Smooth muscle cell (in vitro differentiated cells): ENCODE measurements around the gene SH3RF3. TPM values are rescaled to one million over a fixed set of nuclear protein-coding genes. Genes with fewer than 3 reads are reported as not detected.

Experiments used
- DNase-seq: peaks from one replicate; lab custom pipeline; 2025; ENCODE audit not compliant: unreplicated experiment; lab: John Stamatoyannopoulos, UW
- H2AFZ ChIP-seq: fragments of 200-600 bp; sonication (generic); 2 replicates; pipeline ENCODE4 v1.6.0; 2016; ENCODE audit warnings: antibody characterized with exemption, low read depth, mild to moderate bottlenecking
- H3F3A ChIP-seq: fragments of 200-600 bp; sonication (generic); 2 replicates; pipeline ENCODE4 v1.6.0; 2017; ENCODE audit warnings: antibody characterized with exemption, low read depth
- H3K27ac ChIP-seq: fragments of 200-600 bp; sonication (generic); 2 replicates; pipeline ENCODE4 v1.5.1; 2016; ENCODE audit warnings: low read depth, mild to moderate bottlenecking
- H3K27me3 ChIP-seq: fragments of 200-600 bp; sonication (generic); 2 replicates; pipeline ENCODE4 v1.6.1; 2016; ENCODE audit warnings: low read depth, mild to moderate bottlenecking
- H3K36me3 ChIP-seq: fragments of 200-600 bp; sonication (generic); 2 replicates; pipeline ENCODE4 v1.5.1; 2016; ENCODE audit warnings: low read depth
- H3K4me1 ChIP-seq: fragments of 200-600 bp; sonication (generic); 2 replicates; pipeline ENCODE4 v1.5.1; 2016; ENCODE audit warnings: low read depth
- H3K4me2 ChIP-seq: fragments of 200-600 bp; sonication (generic); 2 replicates; pipeline ENCODE4 v1.6.0; 2016; ENCODE audit warnings: mild to moderate bottlenecking
- H3K4me3 ChIP-seq: fragments of 200-600 bp; sonication (generic); 2 replicates; pipeline ENCODE4 v1.5.1; 2016; ENCODE audit warnings: mild to moderate bottlenecking
- H3K79me2 ChIP-seq: fragments of 200-600 bp; sonication (generic); 2 replicates; pipeline ENCODE4 v1.6.0; 2016; ENCODE audit warnings: low read depth, mild to moderate bottlenecking
- H3K9ac ChIP-seq: fragments of 200-600 bp; sonication (generic); 2 replicates; pipeline ENCODE4 v1.6.0; 2016; ENCODE audit warnings: low read depth
- H3K9me3 ChIP-seq: fragments of 200-600 bp; sonication (generic); replicated peaks from 2 replicates; pipeline ENCODE4 v1.5.1; 2016; ENCODE audit warnings: low read depth
- H4K20me1 ChIP-seq: fragments of 200-600 bp; sonication (generic); 2 replicates; pipeline ENCODE4 v1.6.0; 2016; ENCODE audit warnings: low read depth
- WGBS: methylation state at CpG from one replicate; pipeline ENCODE4 v1.1.7; 2016; ENCODE audit warnings: low lambda C conversion rate; 5-methylcytosine and 5-hydroxymethylcytosine counted together
- microRNA-seq: library from miRNA; unstranded; fragments of <30 nt; microRNA quantifications from one replicate; pipeline ENCODE4, GENCODE V29; 2016; ENCODE audit warnings: borderline number of aligned reads
- polyA plus RNA-seq: library from polyadenylated mRNA; unstranded; fragments of >200 nt; fragmentation: Nextera tagmentation; extraction: Ambion mirVana; gene quantifications from 2 replicates; pipeline ENCODE4 v1.2.1, GENCODE V29; 2016
- small RNA-seq: library from RNA; depleted of rRNA; stranded (forward); fragments of <200 nt; gene quantifications from one replicate; pipeline ENCODE3, GENCODE V24; 2014
- total RNA-seq: library from RNA; depleted of rRNA; stranded (reverse); fragments of >200 nt; gene quantifications from 2 replicates; pipeline ENCODE4 v1.2.3, GENCODE V29; 2014
- TF ChIP-seq, protein P1 (sequence below): fragments of 200-600 bp; sonication (generic); IDR thresholded peaks from 2 replicates; pipeline ENCODE4 v1.5.1; 2017; ENCODE audit warnings: borderline replicate concordance, mild to moderate bottlenecking, antibody characterized with exemption; ENCODE audit not compliant: insufficient read depth, poor library complexity, severe bottlenecking

Gene SH3RF3
- total and polyA plus RNA-seq, 2 experiments from 2014 or later = 6.6 to 11.8 TPM

DNA sequence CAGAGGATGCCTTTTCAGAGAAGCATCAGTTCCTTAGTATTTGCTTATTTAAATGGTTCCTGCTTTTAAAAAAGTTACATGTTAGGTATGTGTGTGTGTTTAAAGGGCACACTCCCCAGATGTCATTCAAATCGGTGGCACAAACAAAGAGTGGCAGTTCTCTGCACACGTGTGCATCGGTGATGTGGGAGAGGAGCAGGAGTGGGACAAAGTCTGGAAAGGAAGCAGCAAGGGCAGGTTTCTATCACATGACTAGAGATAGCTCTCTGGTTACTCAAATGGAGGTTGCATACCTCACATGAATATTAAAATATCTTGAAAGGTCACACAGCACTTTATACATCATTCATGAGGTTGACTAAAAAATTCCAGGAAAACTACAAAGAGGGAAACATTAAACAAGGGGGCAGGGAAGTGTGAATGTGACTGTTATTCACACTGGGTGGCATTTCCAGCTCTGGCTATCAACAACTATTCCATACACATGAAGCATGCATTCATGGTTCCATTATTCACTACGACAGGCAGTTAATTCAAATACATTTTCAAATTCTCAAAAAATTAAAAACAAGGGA is 420.1 kb downstream of the SH3RF3 start:
- peaks cover 6% of the 10 kb centered on the region for H3F3A ChIP-seq
- no peak overlapping the region for H3K4me3 ChIP-seq
- no peak overlapping the region for H3K4me2 ChIP-seq
- 92% methylated on average over 4 of the region's 4 CpGs for WGBS
- H3K27me3 ChIP-seq = no peaks in the 10 kb centered on the region
- H3K9me3 ChIP-seq = no peaks in the 10 kb centered on the region
- H4K20me1 ChIP-seq = peaks cover 5% of the 10 kb centered on the region
- H3K36me3 ChIP-seq = no peaks in the 10 kb centered on the region
- H3K9ac ChIP-seq = no peak overlapping the region
- TF ChIP-seq, protein P1, sequence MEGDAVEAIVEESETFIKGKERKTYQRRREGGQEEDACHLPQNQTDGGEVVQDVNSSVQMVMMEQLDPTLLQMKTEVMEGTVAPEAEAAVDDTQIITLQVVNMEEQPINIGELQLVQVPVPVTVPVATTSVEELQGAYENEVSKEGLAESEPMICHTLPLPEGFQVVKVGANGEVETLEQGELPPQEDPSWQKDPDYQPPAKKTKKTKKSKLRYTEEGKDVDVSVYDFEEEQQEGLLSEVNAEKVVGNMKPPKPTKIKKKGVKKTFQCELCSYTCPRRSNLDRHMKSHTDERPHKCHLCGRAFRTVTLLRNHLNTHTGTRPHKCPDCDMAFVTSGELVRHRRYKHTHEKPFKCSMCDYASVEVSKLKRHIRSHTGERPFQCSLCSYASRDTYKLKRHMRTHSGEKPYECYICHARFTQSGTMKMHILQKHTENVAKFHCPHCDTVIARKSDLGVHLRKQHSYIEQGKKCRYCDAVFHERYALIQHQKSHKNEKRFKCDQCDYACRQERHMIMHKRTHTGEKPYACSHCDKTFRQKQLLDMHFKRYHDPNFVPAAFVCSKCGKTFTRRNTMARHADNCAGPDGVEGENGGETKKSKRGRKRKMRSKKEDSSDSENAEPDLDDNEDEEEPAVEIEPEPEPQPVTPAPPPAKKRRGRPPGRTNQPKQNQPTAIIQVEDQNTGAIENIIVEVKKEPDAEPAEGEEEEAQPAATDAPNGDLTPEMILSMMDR = no peak
- no peaks in the 10 kb centered on the region for H3K4me1 ChIP-seq
- H3K79me2 ChIP-seq = no peaks in the 10 kb centered on the region
- no peak overlapping the region for H2AFZ ChIP-seq
- DNase-seq = no peak
- no peak overlapping the region for H3K27ac ChIP-seq

Small RNA genes lying within 50 kb of the gene (microRNA-seq; reads per million reads assigned to microRNA genes)
- not detected for gene MIR4265
- not detected for gene MIR4266

Small RNA genes lying within 50 kb of the gene (small RNA-seq; reads per million reads assigned to genes)
- gene MIR4265 (0.16 reads per million), gene MIR4266 (not detected), gene RF00017 (not detected), gene SNRPGP9 (0.16 reads per million)

Other genes with a start within 250 kb of the SH3RF3 start
- gene EDAR, start 140.0 kb upstream of the SH3RF3 start, total RNA-seq = 0.09 TPM in 2 replicates
- gene EDAR, start 140.0 kb upstream of the SH3RF3 start, polyA plus RNA-seq = not detected in 2 replicates